ENCODE results near the gene HAUS6. TPM values are rescaled to one million over a fixed set of nuclear protein-coding genes. Genes with fewer than 3 reads are reported as not detected.
A peak's percentile ranks its signal among the peaks of the same experiment; 100 is the strongest.
"Not testable (repeated sequence)": the region's sequence is repeated elsewhere in the genome, so short reads cannot be mapped to it uniquely, and the experiment has no call there.

Gene HAUS6
- total RNA-seq, 4 donors from 2014 or later, result 5.6 to 13.7 (median 10.6) TPM

- H3K4me1 ChIP-seq, result peaks cover 27% of the 10 kb centered on the region
- no peak for DNase-seq (ENCODE audit: low spot score in 2 of 2)
- no peaks in the 10 kb centered on the region for H3K9me3 ChIP-seq
- no peak for TF ChIP-seq EP300 (IDR thresholded peaks at IDR 0.05)
- no peak for TF ChIP-seq POLR2AphosphoS5 (IDR thresholded peaks at IDR 0.05)
- TF ChIP-seq POLR2A (IDR thresholded peaks at IDR 0.05), result no peak
- TF ChIP-seq CTCF (IDR thresholded peaks at IDR 0.05), result no peak
- 57% methylated on average over 14 of the region's 14 CpGs for WGBS
- H3K4me3 ChIP-seq, result no peak overlapping the region
- H3K36me3 ChIP-seq, result no peaks in the 10 kb centered on the region
- H3K27ac ChIP-seq, result peak overlapping the region; percentile 58
- H3K27me3 ChIP-seq, result no peaks in the 10 kb centered on the region
Measured at GRCh38 chr9:19104515-19105282, 2.0 kb upstream of the HAUS6 start.

- Histone ChIP-seq H3K4me3 (peak overlapping the region; percentile 92), H3K4me1 (peaks cover 29% of the 10 kb centered on the region), H3K27me3 (no peaks in the 10 kb centered on the region), H3K36me3 (no peaks in the 10 kb centered on the region), H3K27ac (peak overlapping the region; percentile 81), H3K9me3 (no peaks in the 10 kb centered on the region)
- 1% methylated on average over 16 of the region's 21 CpGs for WGBS
- peak in 1 of 2 donors; percentile 77 for DNase-seq (ENCODE audit: low spot score in 2 of 2)
- TF ChIP-seq EP300 (IDR thresholded peaks at IDR 0.05), result no peak
- TF ChIP-seq POLR2A (IDR thresholded peaks at IDR 0.05), result no peak
- TF ChIP-seq POLR2AphosphoS5 (IDR thresholded peaks at IDR 0.05), result no peak
- TF ChIP-seq CTCF (IDR thresholded peaks at IDR 0.05), result no peak
Measured at GRCh38 chr9:19102181-19102630, 498 bp downstream of the HAUS6 start.

GRCh38 chr9:19101203-19101602 is 1.5 kb downstream of the HAUS6 start:
- 87% methylated on average over 8 of the region's 8 CpGs for WGBS
- H3K27ac ChIP-seq, result no peak overlapping the region
- DNase-seq (ENCODE audit: low spot score in 2 of 2), result no peak
- TF ChIP-seq EP300 (IDR thresholded peaks at IDR 0.05), result no peak
- TF ChIP-seq POLR2AphosphoS5 (IDR thresholded peaks at IDR 0.05), result no peak
- no peak for TF ChIP-seq CTCF (IDR thresholded peaks at IDR 0.05)
- no peak for TF ChIP-seq POLR2A (IDR thresholded peaks at IDR 0.05)
- H3K4me1 ChIP-seq, result peaks cover 33% of the 10 kb centered on the region
- no peaks in the 10 kb centered on the region for H3K27me3 ChIP-seq
- H3K36me3 ChIP-seq, result peaks cover under 1% of the 10 kb centered on the region
- H3K9me3 ChIP-seq, result no peaks in the 10 kb centered on the region
- H3K4me3 ChIP-seq, result peak overlapping the region; percentile 92

- not testable (repeated sequence) for H3K4me3 ChIP-seq; H3K27me3 ChIP-seq; DNase-seq (ENCODE audit: low spot score in 2 of 2); H3K9me3 ChIP-seq; H3K27ac ChIP-seq
- peaks cover 29% of the 10 kb centered on the region for H3K4me1 ChIP-seq
- H3K36me3 ChIP-seq, result peaks cover 28% of the 10 kb centered on the region
Measured at GRCh38 chr9:19097431-19097830, 5.3 kb downstream of the HAUS6 start.

- Histone ChIP-seq H3K4me1 (no peaks in the 10 kb centered on the region), H3K27ac (no peak overlapping the region), H3K4me3 (no peak overlapping the region), H3K27me3 (no peaks in the 10 kb centered on the region), H3K9me3 (no peaks in the 10 kb centered on the region), H3K36me3 (peaks cover 78% of the 10 kb centered on the region)
- no peak for TF ChIP-seq EP300 (IDR thresholded peaks at IDR 0.05)
- no peak for TF ChIP-seq CTCF (IDR thresholded peaks at IDR 0.05)
- no peak for TF ChIP-seq POLR2A (IDR thresholded peaks at IDR 0.05)
- no peak for TF ChIP-seq POLR2AphosphoS5 (IDR thresholded peaks at IDR 0.05)
- 78% methylated on average over 6 of the region's 6 CpGs for WGBS
- DNase-seq (ENCODE audit: low spot score in 2 of 2), result no peak
Measured at GRCh38 chr9:19087106-19088000, 15.4 kb downstream of the HAUS6 start.
